GM18507 (cell line): ENCODE data around the gene FNIP1.
A peak's percentile ranks its signal among the peaks of the same experiment; 100 is the strongest.
"Not testable (repeated sequence)": the region's sequence is repeated elsewhere in the genome, so short reads cannot be mapped to it uniquely, and the experiment has no call there.

Experiments
- DNase-seq: peaks from one replicate; pipeline ENCODE4 v3.0.0; 2011; ENCODE audit warnings: low read depth; ENCODE audit not compliant: insufficient read length; ENCODE audit errors: extremely low spot score
- FAIRE-seq: peaks from 2 replicates; lab custom pipeline; 2011; peaks lifted over from hg19 to GRCh38; lab: Jason Lieb, UNC

The FNIP1 gene

GRCh38 chr5:131796793-131797693 is at the start of gene FNIP1:
Gene FNIP1, minus strand, starts transcription at chr5:131797017. Its CDS starts 96 bp downstream, at chr5:131796921.
- peak; percentile 99 for DNase-seq
- peak; percentile 94 for FAIRE-seq

- FAIRE-seq (no peak), DNase-seq (no peak)
Observed at GRCh38 chr5:131846536-131846935, 49.7 kb upstream of the FNIP1 start.

GRCh38 chr5:131845828-131846227 is 49.0 kb upstream of the FNIP1 start:
- DNase-seq, result no peak
- FAIRE-seq, result peak; percentile 33

GRCh38 chr5:131842971-131843370 is 46.2 kb upstream of the FNIP1 start:
- DNase-seq, FAIRE-seq: not testable (repeated sequence)

- DNase-seq, FAIRE-seq: not testable (repeated sequence)
Observed at GRCh38 chr5:131832702-131833101, 35.9 kb upstream of the FNIP1 start.

- peak; percentile 71 for FAIRE-seq
- peak; percentile 8 for DNase-seq
Observed at GRCh38 chr5:131825404-131826013, 28.7 kb upstream of the FNIP1 start.

GRCh38 chr5:131824631-131825030 is 27.8 kb upstream of the FNIP1 start:
- no peak for DNase-seq
- no peak for FAIRE-seq

DNA sequence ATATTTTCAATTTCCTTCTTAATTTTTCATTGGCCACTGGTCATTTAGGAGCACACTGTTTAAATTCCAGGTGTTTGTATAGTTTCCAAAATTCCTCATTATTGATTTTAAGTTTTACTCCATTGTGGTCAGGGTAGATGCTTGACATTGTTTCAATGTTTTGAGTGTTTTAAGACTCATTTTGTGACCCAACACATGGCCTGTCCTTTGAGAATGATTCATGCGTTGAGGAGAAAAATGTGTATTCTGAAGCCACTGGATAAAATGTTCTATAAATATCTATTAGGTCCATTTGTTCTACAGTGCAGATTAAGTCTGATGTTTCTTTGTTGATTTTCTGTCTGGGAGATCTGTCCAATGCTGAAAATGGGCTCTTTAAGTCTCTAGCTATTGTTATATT is 24.4 kb upstream of the FNIP1 start:
- FAIRE-seq (no peak), DNase-seq (no peak)

GRCh38 chr5:131818001-131818724 is 21.3 kb upstream of the FNIP1 start:
- DNase-seq (no peak), FAIRE-seq (no peak)

DNA sequence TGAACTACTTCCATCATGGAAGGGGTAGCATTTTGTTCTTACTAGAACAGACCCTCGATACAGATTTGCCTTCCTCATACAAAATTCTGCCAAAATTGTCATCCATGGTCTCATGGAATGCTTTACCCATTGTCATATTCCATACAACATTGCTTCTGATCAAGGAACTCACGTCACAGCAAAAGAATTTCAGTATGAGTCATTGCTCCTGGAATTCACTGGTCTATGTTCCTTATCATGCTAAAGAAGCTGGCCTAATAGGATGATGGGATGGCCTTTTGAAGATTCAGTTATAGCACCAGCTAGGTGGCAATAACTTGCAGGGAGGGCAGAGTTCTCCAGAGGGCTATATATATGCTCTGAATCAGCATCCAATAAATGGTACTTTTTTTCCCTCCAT is 18.2 kb upstream of the FNIP1 start:
- FAIRE-seq (no peak), DNase-seq (no peak)

DNA sequence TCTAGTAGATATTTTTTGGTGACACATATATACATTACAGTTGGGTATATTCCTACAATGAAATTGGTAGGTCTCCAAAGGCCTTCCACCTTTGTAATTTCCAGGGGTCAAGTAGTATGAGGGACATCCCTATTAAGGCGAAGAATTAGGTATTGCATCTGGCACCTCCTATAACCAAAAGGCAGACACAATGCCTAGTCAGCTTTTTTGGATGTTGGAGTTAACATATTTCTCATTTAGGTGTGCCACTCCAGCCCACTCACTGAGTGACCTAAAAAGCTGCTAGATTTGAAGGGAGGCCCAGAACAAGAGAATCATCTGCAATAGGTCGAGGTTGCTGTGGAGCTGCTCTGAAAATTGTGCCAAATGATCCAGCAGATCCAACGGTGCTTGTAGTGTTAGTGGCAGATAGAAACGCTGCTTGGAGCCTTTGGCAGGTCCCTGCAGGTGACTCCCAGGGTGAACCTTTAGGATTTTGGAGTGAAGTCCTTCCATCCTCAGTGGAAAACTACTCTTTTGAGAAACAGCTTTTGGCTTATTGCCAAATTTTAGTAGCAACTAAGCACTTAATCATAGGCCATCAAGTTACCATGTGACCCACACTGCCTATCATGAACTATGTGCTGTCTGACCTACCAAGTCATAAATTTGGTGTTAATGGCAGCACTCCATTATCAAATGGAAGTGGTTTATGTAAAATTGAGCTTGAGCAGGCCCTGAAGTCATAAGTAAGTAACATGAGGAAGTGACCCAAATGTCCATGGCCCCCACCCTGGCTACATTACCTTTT is 15.7 kb upstream of the FNIP1 start:
- no peak for DNase-seq
- FAIRE-seq, result no peak

DNA sequence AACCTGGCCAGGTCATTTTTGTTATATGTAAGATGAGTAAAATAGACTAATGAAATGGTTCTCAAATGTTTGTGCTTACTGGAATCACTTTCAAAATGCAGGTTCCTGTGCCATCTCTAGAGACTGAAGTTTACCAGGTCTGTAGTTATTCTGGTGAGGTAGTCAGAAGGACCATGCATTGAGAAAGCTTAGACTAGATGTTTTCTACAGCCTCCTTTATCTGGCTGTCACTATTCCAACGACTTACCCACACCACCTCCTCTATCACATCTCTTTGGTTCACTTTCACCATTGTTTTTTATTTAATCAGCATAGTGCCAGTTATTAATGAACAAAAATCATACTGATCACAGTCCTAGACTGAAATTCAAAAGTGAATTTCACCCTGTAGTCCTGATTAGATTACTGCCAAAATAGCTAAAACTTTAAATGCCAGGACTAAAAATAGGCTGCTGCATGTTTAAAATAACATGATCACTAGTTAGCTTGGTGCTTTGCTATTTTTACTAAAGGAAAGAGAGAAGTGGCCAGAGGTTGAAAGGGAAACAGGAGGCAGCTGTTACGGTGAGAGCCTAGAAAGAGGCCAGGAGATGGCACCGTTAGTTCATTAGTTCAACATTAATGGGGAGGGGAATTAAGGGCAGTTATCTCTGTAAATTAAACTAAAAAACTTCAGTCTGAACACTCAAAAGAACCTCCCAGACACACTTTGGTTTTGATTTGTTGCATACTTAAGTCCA is 13.9 kb upstream of the FNIP1 start:
- FAIRE-seq, result no peak
- no peak for DNase-seq

DNA sequence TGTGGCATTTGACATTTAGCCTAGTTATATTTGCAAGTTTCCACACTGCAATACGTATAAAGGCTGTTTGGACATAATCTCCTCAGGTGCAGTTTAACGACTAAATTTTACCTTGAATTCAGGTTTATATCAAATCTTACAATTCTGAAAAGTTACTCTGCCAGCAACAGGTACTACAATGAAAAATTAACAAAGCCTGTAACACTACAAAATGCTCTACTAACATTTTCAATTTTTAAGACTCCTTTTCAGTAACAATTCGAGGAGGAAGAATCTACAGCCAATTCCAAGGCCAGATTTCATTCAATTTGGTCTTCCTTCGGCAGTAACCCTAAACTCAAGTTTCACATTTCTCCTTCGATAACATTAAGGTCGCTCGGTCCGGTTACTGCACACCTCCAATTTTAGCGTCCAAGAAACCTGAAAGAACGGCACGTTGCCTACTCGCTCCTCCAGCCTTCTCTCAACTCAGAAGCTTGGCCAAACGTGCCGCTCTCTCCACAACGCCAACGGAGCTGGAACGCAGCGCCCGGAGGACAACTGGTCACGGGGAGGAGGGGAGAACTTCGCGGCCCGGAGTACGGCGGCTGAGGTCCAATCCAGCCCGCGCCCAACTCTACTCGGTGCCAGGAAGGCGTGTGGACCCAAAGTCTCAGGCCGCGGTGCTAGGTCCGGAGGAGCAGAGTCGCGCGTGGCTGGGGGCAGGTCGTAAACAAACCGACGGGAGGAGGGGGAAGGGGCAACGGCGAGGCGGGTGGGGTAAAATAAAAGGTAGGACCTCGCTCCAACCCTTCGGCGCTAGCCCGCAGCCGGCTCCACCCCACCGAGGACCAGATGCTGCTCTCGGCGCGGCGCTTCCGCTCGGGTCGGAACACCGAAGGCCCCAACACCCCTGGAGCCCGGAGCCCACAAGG is 681 bp downstream of the FNIP1 start:
- DNase-seq (peak; percentile 11), FAIRE-seq (peak; percentile 35)

GRCh38 chr5:131795228-131795627 is 1.6 kb downstream of the FNIP1 start:
- peak; percentile 67 for FAIRE-seq

DNA sequence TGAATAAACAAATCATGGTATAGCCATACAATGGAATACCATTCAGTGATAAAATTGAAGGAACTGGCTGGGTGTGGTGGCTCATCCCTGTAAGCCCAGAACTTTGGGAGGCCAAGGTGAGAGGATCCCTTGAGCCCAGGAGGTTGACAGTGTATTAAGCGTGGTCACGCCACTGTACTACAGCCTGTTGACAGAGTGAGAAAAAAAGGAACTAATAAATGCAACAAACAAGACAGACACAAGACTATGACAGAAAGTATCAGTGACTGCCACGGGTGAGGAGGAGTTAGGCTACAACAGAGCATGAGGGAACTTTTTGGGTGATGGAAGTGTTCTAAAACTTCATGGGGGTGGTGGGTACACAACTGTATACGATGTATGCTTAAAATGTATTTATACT is 2.2 kb downstream of the FNIP1 start:
- FAIRE-seq (peak; percentile 74), DNase-seq (no peak)

More at GRCh38 chr5:131795228-131795627, 1.6 kb downstream of the FNIP1 start:
- peak; percentile 5 for DNase-seq

- FAIRE-seq, result no peak
Observed at GRCh38 chr5:131792896-131793295, 3.9 kb downstream of the FNIP1 start.

DNA sequence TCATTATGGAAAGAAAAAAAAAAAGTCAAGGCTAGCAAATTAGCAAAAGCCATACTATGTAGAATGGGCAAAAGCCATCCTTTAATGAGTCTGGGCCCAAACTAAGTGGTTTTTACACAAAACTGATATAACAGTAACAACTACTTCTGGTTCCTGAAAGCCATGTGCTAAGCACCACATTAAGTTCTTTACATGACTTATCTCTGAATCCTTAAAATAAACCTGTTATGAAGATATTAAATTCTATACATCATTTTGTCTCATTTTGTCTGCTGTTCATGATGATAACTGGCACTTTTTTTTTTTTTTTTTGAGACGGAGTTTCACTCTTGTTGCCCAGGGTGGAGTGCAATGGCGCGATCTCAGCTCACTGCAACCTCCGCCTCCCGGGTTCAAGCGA is 5.0 kb downstream of the FNIP1 start:
- FAIRE-seq (no peak), DNase-seq (no peak)

More at GRCh38 chr5:131792896-131793295, 3.9 kb downstream of the FNIP1 start:
- no peak for DNase-seq

DNA sequence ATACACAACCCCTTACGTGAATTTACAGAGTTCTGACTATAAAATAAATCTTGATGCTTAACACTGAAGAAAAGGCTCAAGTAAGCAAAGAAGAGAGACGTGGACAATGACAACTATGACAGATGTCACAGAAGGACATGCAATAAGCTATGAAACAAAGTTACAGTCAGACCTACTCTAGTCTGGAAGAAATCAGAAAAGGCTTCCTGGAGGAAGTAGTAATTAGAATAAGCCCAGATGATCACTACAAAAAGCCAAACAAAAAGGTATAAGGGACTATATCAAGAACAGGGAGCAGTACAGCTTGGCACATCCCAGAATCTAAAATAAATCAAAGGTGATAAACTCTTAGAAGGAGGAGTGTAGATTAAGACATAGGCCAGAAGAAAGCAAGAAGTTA is 6.3 kb downstream of the FNIP1 start:
- FAIRE-seq (no peak), DNase-seq (no peak)
